ENCODE data around the gene PNMA8B. TPM values are rescaled to one million over a fixed set of nuclear protein-coding genes. Genes with fewer than 3 reads are reported as not detected.
A peak's percentile ranks its signal among the peaks of the same experiment; 100 is the strongest.

The PNMA8B gene
- total and polyA plus RNA-seq, 3 experiments from 2014 or later = 0.04 TPM; not detected in 2

- POLR2A ChIA-PET = no interaction called here
These were observed 17.2 kb downstream of the PNMA8B start for GRCh38 chr19:46478356-46478986.

GRCh38 chr19:46475986-46476385 lies 19.7 kb downstream of the PNMA8B start:
- Histone ChIP-seq H3K36me3 (ENCODE audit: insufficient read depth, low read length) (no peaks in the 10 kb centered on the region), H3K4me1 (ENCODE audit: insufficient read depth, low read length) (no peaks in the 10 kb centered on the region), H3K9me3 (ENCODE audit: low read length) (no peaks in the 10 kb centered on the region), H3K27me3 (ENCODE audit: insufficient read depth, low read length, poor library complexity, severe bottlenecking) (peaks cover 26% of the 10 kb centered on the region), H3K27ac (ENCODE audit: low read depth, low read length) (no peak overlapping the region), H3K4me3 (ENCODE audit: low read length) (no peak overlapping the region)
- peaks cover 0 to 7% (median 6%) of the 10 kb centered on the region in 3 donors for H3K4me1 Mint-ChIP-seq
- no peaks in the 10 kb centered on the region for H3K9me3 Mint-ChIP-seq
- no peak overlapping the region for H3K4me3 Mint-ChIP-seq
- H3K27me3 Mint-ChIP-seq = peaks cover 46 to 54% of the 10 kb centered on the region in 2 donors
- H3K36me3 Mint-ChIP-seq = no peaks in the 10 kb centered on the region
- CTCF ChIA-PET = no interaction called here
- H3K27ac Mint-ChIP-seq = no peak overlapping the region
- POLR2A ChIA-PET = no interaction called here
- no peak for DNase-seq

More at GRCh38 chr19:46478356-46478986, 17.2 kb downstream of the PNMA8B start:
- H3K36me3 ChIP-seq (ENCODE audit: insufficient read depth, low read length) = no peaks in the 10 kb centered on the region
- DNase-seq = peak in 1 of 5 donors; percentile 30
- Mint-ChIP-seq H3K4me3 (no peak overlapping the region), H3K27me3 (peaks cover 40 to 49% of the 10 kb centered on the region in 2 donors), H3K4me1 (peaks cover 0 to 7% (median 0%) of the 10 kb centered on the region in 3 donors), H3K36me3 (no peaks in the 10 kb centered on the region), H3K27ac (peak overlapping the region in 2 of 8 donors; percentile 70 to 86), H3K9me3 (no peaks in the 10 kb centered on the region)
- peaks cover 13% of the 10 kb centered on the region for H3K27me3 ChIP-seq (ENCODE audit: insufficient read depth, low read length, poor library complexity, severe bottlenecking)
- H3K4me3 ChIP-seq (ENCODE audit: low read length) = no peak overlapping the region
- CTCF ChIA-PET = no interaction called here
- no peak overlapping the region for H3K27ac ChIP-seq (ENCODE audit: low read depth, low read length)
- H3K9me3 ChIP-seq (ENCODE audit: low read length) = no peaks in the 10 kb centered on the region
- H3K4me1 ChIP-seq (ENCODE audit: insufficient read depth, low read length) = no peaks in the 10 kb centered on the region

DNA sequence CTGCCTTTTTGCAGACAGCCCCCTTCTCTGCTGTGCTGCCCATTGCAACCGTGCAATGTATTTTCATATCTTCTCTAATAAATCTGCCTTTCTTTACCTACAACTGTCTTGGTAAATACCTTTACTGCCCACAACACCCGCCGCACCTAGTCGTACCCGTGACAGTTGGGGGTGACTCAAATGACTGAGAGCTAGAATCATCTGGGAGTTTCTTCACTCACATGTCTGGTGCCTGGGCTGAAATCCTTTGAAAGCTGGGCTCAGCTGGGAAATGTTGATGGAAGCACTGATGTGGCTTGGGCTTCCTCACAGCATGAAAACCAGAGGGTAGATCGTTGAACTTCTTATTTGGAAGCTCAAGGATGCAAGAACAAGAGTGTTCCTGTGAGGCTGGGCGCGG lies 21.5 kb downstream of the PNMA8B start:
- ChIA-PET CTCF (no interaction called here), POLR2A (no interaction called here)
- H3K36me3 Mint-ChIP-seq = no peaks in the 10 kb centered on the region
- Histone ChIP-seq H3K27me3 (ENCODE audit: insufficient read depth, low read length, poor library complexity, severe bottlenecking) (peaks cover 22% of the 10 kb centered on the region), H3K9me3 (ENCODE audit: low read length) (no peaks in the 10 kb centered on the region), H3K4me3 (ENCODE audit: low read length) (no peak overlapping the region), H3K4me1 (ENCODE audit: insufficient read depth, low read length) (no peaks in the 10 kb centered on the region), H3K27ac (ENCODE audit: low read depth, low read length) (no peak overlapping the region), H3K36me3 (ENCODE audit: insufficient read depth, low read length) (no peaks in the 10 kb centered on the region)
- H3K27ac Mint-ChIP-seq = no peak overlapping the region
- H3K4me3 Mint-ChIP-seq = no peak overlapping the region
- DNase-seq = no peak
- H3K9me3 Mint-ChIP-seq = no peaks in the 10 kb centered on the region
- H3K4me1 Mint-ChIP-seq = peaks cover 0 to 7% (median 6%) of the 10 kb centered on the region in 3 donors
- peaks cover 47 to 54% of the 10 kb centered on the region in 2 donors for H3K27me3 Mint-ChIP-seq

- no peaks in the 10 kb centered on the region for H3K4me1 ChIP-seq (ENCODE audit: insufficient read depth, low read length)
- H3K4me3 ChIP-seq (ENCODE audit: low read length) = no peak overlapping the region
- peaks cover 22% of the 10 kb centered on the region for H3K27me3 ChIP-seq (ENCODE audit: insufficient read depth, low read length, poor library complexity, severe bottlenecking)
- no peak overlapping the region for H3K4me3 Mint-ChIP-seq
- no peak overlapping the region for H3K27ac Mint-ChIP-seq
- H3K36me3 Mint-ChIP-seq = no peaks in the 10 kb centered on the region
- H3K4me1 Mint-ChIP-seq = peaks cover 0 to 6% (median 0%) of the 10 kb centered on the region in 3 donors
- no peak overlapping the region for H3K27ac ChIP-seq (ENCODE audit: low read depth, low read length)
- no peak for DNase-seq
- ChIA-PET POLR2A (no interaction called here), CTCF (no interaction called here)
- H3K36me3 ChIP-seq (ENCODE audit: insufficient read depth, low read length) = no peaks in the 10 kb centered on the region
- H3K27me3 Mint-ChIP-seq = peaks cover 46 to 47% of the 10 kb centered on the region in 2 donors
- no peaks in the 10 kb centered on the region for H3K9me3 Mint-ChIP-seq
- H3K9me3 ChIP-seq (ENCODE audit: low read length) = no peaks in the 10 kb centered on the region
These were observed 23.1 kb downstream of the PNMA8B start for GRCh38 chr19:46472592-46472991.

GRCh38 chr19:46471811-46472543 lies 23.7 kb downstream of the PNMA8B start:
- no peaks in the 10 kb centered on the region for H3K36me3 Mint-ChIP-seq
- no peak overlapping the region for H3K27ac Mint-ChIP-seq
- Histone ChIP-seq H3K27me3 (ENCODE audit: insufficient read depth, low read length, poor library complexity, severe bottlenecking) (peaks cover 22% of the 10 kb centered on the region), H3K4me1 (ENCODE audit: insufficient read depth, low read length) (no peaks in the 10 kb centered on the region), H3K4me3 (ENCODE audit: low read length) (no peak overlapping the region), H3K9me3 (ENCODE audit: low read length) (no peaks in the 10 kb centered on the region), H3K27ac (ENCODE audit: low read depth, low read length) (no peak overlapping the region), H3K36me3 (ENCODE audit: insufficient read depth, low read length) (no peaks in the 10 kb centered on the region)
- no peaks in the 10 kb centered on the region for H3K9me3 Mint-ChIP-seq
- ChIA-PET POLR2A (no interaction called here), CTCF (no interaction called here)
- H3K4me3 Mint-ChIP-seq = no peak overlapping the region
- peaks cover under 1 to 9% (median 2%) of the 10 kb centered on the region in 3 donors for H3K4me1 Mint-ChIP-seq
- no peak for DNase-seq
- H3K27me3 Mint-ChIP-seq = peaks cover 44 to 48% of the 10 kb centered on the region in 2 donors

DNA sequence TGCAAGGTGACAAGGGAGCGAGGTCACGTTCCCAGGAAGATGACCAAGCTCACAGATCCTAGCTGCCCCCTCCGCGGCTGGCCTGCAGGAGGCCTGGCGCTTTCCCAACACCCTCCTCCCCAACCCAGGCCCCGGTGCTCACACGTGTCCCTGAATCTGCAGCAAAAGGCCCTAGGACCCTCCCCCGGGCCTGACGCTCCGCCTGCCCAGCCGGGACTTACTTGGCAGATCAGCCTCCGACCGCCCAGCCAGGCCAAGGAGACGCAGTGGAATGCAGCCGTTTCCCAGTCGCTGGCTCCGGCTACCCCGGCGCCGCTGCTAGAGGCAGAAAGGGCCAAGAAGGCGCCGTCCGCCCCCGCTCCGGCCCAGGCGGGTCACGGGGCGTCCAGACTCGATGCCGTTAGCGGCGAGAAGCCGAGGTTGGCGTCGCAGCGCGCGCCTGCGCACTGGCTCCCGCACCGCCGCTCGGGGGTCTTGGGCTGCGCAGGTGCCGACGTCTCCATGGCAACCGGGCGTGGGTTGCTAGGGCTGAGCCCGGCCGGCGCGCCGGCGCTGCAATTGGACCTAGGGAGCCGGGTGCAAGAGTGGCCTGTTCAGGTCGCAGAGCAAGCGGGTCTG lies 24.4 kb downstream of the PNMA8B start, which contains the start of gene PNMA8A:
TSS of gene PNMA8A (minus strand) at position 448 of the 618 bp plus-strand sequence. CDS start 528 bp downstream, outside the sequence.
- Mint-ChIP-seq H3K4me3 (no peak within 1 kb of the TSS), H3K36me3 (no peaks in the 10 kb centered on the region), H3K9me3 (no peaks in the 10 kb centered on the region), H3K27ac (no peak within 1 kb of the TSS), H3K4me1 (peaks cover 3 to 17% (median 9%) of the 10 kb centered on the region in 3 donors), H3K27me3 (peaks cover 44 to 53% of the 10 kb centered on the region in 2 donors)
- peak in 1 of 5 donors; percentile 38 for DNase-seq
- Histone ChIP-seq H3K36me3 (ENCODE audit: insufficient read depth, low read length) (no peaks in the 10 kb centered on the region), H3K4me3 (ENCODE audit: low read length) (no peak within 1 kb of the TSS), H3K9me3 (ENCODE audit: low read length) (no peaks in the 10 kb centered on the region), H3K27ac (ENCODE audit: low read depth, low read length) (peak within 1 kb of the TSS; percentile 38), H3K27me3 (ENCODE audit: insufficient read depth, low read length, poor library complexity, severe bottlenecking) (peaks cover 22% of the 10 kb centered on the region), H3K4me1 (ENCODE audit: insufficient read depth, low read length) (no peaks in the 10 kb centered on the region)
- ChIA-PET CTCF (no interaction called here), POLR2A (no interaction called here)

GRCh38 chr19:46470376-46470775 lies 25.3 kb downstream of the PNMA8B start:
- Mint-ChIP-seq H3K27ac (no peak overlapping the region), H3K9me3 (no peaks in the 10 kb centered on the region), H3K4me1 (peaks cover 3 to 18% (median 9%) of the 10 kb centered on the region in 3 donors), H3K27me3 (peaks cover 42 to 51% of the 10 kb centered on the region in 2 donors), H3K4me3 (no peak overlapping the region), H3K36me3 (no peaks in the 10 kb centered on the region)
- Histone ChIP-seq H3K9me3 (ENCODE audit: low read length) (no peaks in the 10 kb centered on the region), H3K36me3 (ENCODE audit: insufficient read depth, low read length) (no peaks in the 10 kb centered on the region), H3K27ac (ENCODE audit: low read depth, low read length) (no peak overlapping the region), H3K4me1 (ENCODE audit: insufficient read depth, low read length) (no peaks in the 10 kb centered on the region), H3K27me3 (ENCODE audit: insufficient read depth, low read length, poor library complexity, severe bottlenecking) (peaks cover 22% of the 10 kb centered on the region), H3K4me3 (ENCODE audit: low read length) (no peak overlapping the region)
- DNase-seq = no peak
- ChIA-PET CTCF (no interaction called here), POLR2A (no interaction called here)

DNA sequence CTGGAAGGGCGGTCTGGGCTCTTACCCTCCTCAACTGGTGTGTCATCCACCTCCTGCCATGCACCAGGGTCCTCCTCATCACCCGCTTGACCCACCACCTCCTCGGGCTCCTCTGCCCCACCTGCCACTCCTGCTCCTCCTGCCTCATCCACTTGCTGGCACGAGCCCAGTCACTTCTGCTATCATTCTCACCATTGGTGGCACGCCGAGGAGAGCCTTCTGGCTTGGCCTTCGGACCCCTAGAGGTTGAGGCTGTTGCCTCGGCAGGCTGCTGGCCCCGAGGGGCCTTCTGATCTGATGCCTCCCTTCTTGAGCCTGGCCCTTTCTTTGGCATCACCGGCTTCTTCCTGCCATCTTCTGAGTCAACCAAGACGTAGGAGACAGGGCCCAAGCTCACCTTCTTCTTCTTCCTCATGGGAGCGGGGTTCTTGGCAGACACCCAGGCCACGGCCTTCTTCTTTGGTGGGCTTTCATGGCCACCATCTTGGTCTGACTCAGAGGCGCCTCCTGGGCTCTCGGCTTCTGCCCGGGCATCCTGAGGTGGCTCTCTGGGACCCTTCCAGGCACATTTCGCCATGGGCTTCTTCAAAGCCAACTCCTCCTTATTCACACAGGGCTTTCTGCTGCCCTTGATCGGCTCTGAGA lies 26.0 kb downstream of the PNMA8B start:
- peaks cover 3 to 18% (median 9%) of the 10 kb centered on the region in 3 donors for H3K4me1 Mint-ChIP-seq
- Histone ChIP-seq H3K36me3 (ENCODE audit: insufficient read depth, low read length) (no peaks in the 10 kb centered on the region), H3K27ac (ENCODE audit: low read depth, low read length) (no peak overlapping the region), H3K4me3 (ENCODE audit: low read length) (no peak overlapping the region), H3K4me1 (ENCODE audit: insufficient read depth, low read length) (no peaks in the 10 kb centered on the region), H3K9me3 (ENCODE audit: low read length) (no peaks in the 10 kb centered on the region), H3K27me3 (ENCODE audit: insufficient read depth, low read length, poor library complexity, severe bottlenecking) (peaks cover 22% of the 10 kb centered on the region)
- H3K27me3 Mint-ChIP-seq = peaks cover 47 to 54% of the 10 kb centered on the region in 2 donors
- DNase-seq = no peak
- H3K27ac Mint-ChIP-seq = no peak overlapping the region
- POLR2A ChIA-PET = no interaction called here
- CTCF ChIA-PET = no interaction called here
- no peaks in the 10 kb centered on the region for H3K36me3 Mint-ChIP-seq
- no peaks in the 10 kb centered on the region for H3K9me3 Mint-ChIP-seq
- no peak overlapping the region for H3K4me3 Mint-ChIP-seq
